ENCODE results near the gene HRH2. TPM values are rescaled to one million over a fixed set of nuclear protein-coding genes. Genes with fewer than 3 reads are reported as not detected.

Gene HRH2
- total RNA-seq, 1 experiment from 2014 or later = 3.3 TPM

DNA sequence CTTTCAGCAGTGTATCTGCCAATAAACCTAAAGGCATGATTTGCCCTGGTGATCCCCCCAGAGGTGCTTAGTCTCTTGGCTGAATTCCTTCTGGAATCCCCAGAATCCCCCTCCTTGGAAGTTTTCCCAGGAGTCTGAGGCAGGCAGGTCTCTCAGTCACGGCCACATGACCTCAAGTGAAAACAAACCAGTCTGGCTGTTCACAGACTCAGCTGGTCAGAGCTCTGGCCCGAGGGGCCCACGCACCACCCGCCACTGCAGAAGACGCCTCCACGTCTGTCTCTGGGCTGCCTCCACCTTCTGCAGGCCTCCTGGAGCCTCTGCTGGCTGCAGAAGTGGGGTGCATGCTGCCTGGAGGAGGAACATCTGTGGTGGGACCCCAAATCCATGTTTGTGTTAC is 52.5 kb downstream of the HRH2 start:
- H2BK12ac ChIP-seq (ENCODE audit: insufficient read length, low read depth, low read length) = no peak overlapping the region
- Mint-ChIP-seq H3K36me3 (ENCODE audit: insufficient read depth in 1 of 3, low read depth in 3 of 3) (peaks cover 15 to 38% (median 22%) of the 10 kb centered on the region in 3 experiments), H3K4me3 (no peak overlapping the region), H3K27ac (no peak overlapping the region), H3K9me3 (peaks cover 17 to 22% of the 10 kb centered on the region in 2 experiments; a peak in 4 of 5 replicates), H3K4me1 (no peaks in the 10 kb centered on the region), H3K27me3 (ENCODE audit: low read depth) (peaks cover 14% of the 10 kb centered on the region)
- H3K9ac ChIP-seq (ENCODE audit: extremely low read depth, insufficient read length, low read length) = no peak overlapping the region
- H4K8ac ChIP-seq (replicated peaks; ENCODE audit: insufficient read length, low read depth, low read length) = no peak overlapping the region
- H3K56ac ChIP-seq (ENCODE audit: insufficient read length, low read depth, low read length) = no peak overlapping the region
- no CpG with 5 or more reads among the region's 6 CpGs for WGBS (ENCODE audit: extremely low coverage, insufficient read length, low lambda C conversion rate)
- H2BK20ac ChIP-seq (ENCODE audit: low read depth, low read length, poor library complexity, severe bottlenecking) = no peak overlapping the region
- no peaks in the 10 kb centered on the region for H3K27me3 ChIP-seq (ENCODE audit: insufficient read depth, low read length)
- no peaks in the 10 kb centered on the region for H3K23me2 ChIP-seq (ENCODE audit: insufficient read length, low read depth, low read length, poor library complexity, severe bottlenecking)
- no peak overlapping the region for H2BK120ac ChIP-seq (ENCODE audit: low read depth, low read length, poor library complexity, severe bottlenecking)
- H3K18ac ChIP-seq (ENCODE audit: insufficient read length, low read depth, low read length) = no peak overlapping the region
- H3K4me2 ChIP-seq (ENCODE audit: insufficient read depth, insufficient read length, low read length) = no peak overlapping the region
- no peak overlapping the region for H4K91ac ChIP-seq (ENCODE audit: insufficient read length, low read depth, low read length)
- no peak overlapping the region for H2AFZ ChIP-seq (ENCODE audit: low read length)
- no peak overlapping the region for H3K4ac ChIP-seq (ENCODE audit: low read depth, low read length)
- no peak overlapping the region for H2AK5ac ChIP-seq (ENCODE audit: insufficient read length, low read length)
- no peak overlapping the region for H2BK15ac ChIP-seq (ENCODE audit: low read depth, low read length)
- H3K79me1 ChIP-seq (ENCODE audit: insufficient read depth, low read depth, low read length, poor library complexity, severe bottlenecking) = no peaks in the 10 kb centered on the region
- H3K27ac ChIP-seq (ENCODE audit: insufficient read length, low read depth, low read length) = no peak overlapping the region
- H3K23ac ChIP-seq (ENCODE audit: insufficient read length, low read depth, low read length) = no peak overlapping the region
- H3K14ac ChIP-seq (ENCODE audit: insufficient read depth, low read length) = no peak overlapping the region
- no peaks in the 10 kb centered on the region for H3K9me3 ChIP-seq (ENCODE audit: control insufficient read depth, low read depth, low read length)
- H3K4me1 ChIP-seq (ENCODE audit: insufficient read depth, low read length) = no peaks in the 10 kb centered on the region
- TF ChIP-seq CTCF (conservative IDR thresholded peaks at IDR 0.05) = no peak
- no peak for DNase-seq
- H2BK5ac ChIP-seq (ENCODE audit: insufficient read length, low read length) = no peak overlapping the region
- no peak overlapping the region for H3T11ph ChIP-seq (ENCODE audit: low read length)
- no peaks in the 10 kb centered on the region for H3K79me2 ChIP-seq (ENCODE audit: insufficient read depth, low read length)
- no peaks in the 10 kb centered on the region for H4K20me1 ChIP-seq (ENCODE audit: control insufficient read depth, insufficient read depth, insufficient read length)
- no peak overlapping the region for H4K5ac ChIP-seq (ENCODE audit: insufficient read length, low read depth, low read length)
